ENCODE measurements around the gene MSX1. TPM values are rescaled to one million over a fixed set of nuclear protein-coding genes. Genes with fewer than 3 reads are reported as not detected.

MSX1 gene
- polyA plus RNA-seq, 2 of the 4 experiments (the other 2 are of a cell fraction): 2.2 to 2.8 TPM

DNA sequence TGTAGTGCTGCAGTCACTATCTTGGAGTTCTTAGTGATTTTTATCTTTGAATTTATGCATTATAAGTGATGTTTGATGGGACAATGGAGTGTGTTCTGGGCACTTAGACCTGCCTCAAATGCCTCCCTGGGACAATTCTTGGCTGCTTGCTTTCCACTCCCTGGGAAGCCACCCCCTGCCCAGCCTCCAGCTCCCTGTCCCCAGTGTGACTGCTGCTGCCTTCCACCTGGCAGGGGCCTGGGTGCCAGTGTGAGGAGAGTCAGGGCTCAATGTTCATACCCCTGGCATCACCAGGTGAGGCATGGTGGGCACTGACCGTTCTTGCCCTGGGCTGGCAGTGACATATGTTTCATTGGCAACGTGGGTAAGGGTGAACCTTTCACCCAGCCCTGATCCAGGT is 14.8 kb downstream of the MSX1 start:
- H3K4me3 ChIP-seq: no peak overlapping the region
- DNase-seq (ENCODE audit: low read depth in 1 of 2, low spot score in 1 of 2): no peak
- H3K4me1 ChIP-seq: peaks cover 6% of the 10 kb centered on the region; the same call in 1 of the 3 replicates
- ATAC-seq: no peak
- H3K27ac ChIP-seq: no peak overlapping the region
- TF ChIP-seq E2F6 (IDR thresholded peaks at IDR 0.05; ENCODE audit: borderline replicate concordance, low read depth): no peak
- no peak for TF ChIP-seq NFE2L2 (conservative IDR thresholded peaks at IDR 0.05; ENCODE audit: low read length)
- TF ChIP-seq HOXB5 (CRISPR knock-in tag; IDR thresholded peaks at IDR 0.05): no peak
- TF ChIP-seq SREBF2 (IDR thresholded peaks at IDR 0.05): no peak
- TF ChIP-seq EP300 (IDR thresholded peaks at IDR 0.05): no peak
- no peak for TF ChIP-seq EHF (CRISPR knock-in tag; IDR thresholded peaks at IDR 0.05)
- TF ChIP-seq, protein P1, sequence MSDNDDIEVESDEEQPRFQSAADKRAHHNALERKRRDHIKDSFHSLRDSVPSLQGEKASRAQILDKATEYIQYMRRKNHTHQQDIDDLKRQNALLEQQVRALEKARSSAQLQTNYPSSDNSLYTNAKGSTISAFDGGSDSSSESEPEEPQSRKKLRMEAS (IDR thresholded peaks at IDR 0.05): no peak
- no peak for TF ChIP-seq HOXA7 (CRISPR knock-in tag; IDR thresholded peaks at IDR 0.05)
- no peak for TF ChIP-seq CHD4 (IDR thresholded peaks at IDR 0.05; ENCODE audit: borderline replicate concordance)
- no peak for TF ChIP-seq RARB (CRISPR knock-in tag; IDR thresholded peaks at IDR 0.05)
- no peak for TF ChIP-seq POLR2A (IDR thresholded peaks at IDR 0.05; ENCODE audit: low read length)
- no peak for TF ChIP-seq POLR2AphosphoS2 (conservative IDR thresholded peaks at IDR 0.05; ENCODE audit: low read length)
- TF ChIP-seq BHLHE40 (IDR thresholded peaks at IDR 0.05; ENCODE audit: low read depth, low read length): no peak
- TF ChIP-seq REST (IDR thresholded peaks at IDR 0.05): no peak
- TF ChIP-seq EHMT2 (IDR thresholded peaks at IDR 0.05; ENCODE audit: low read depth): no peak
- no peak for TF ChIP-seq TFCP2L1 (CRISPR knock-in tag; IDR thresholded peaks at IDR 0.05)
- TF ChIP-seq KDM1A (IDR thresholded peaks at IDR 0.05; ENCODE audit: low read depth): no peak
- no peak for TF ChIP-seq KDM5A (IDR thresholded peaks at IDR 0.05)
- TF ChIP-seq ZNF302 (CRISPR knock-in tag; IDR thresholded peaks at IDR 0.05): no peak
- FAIRE-seq: no peak
- no peak overlapping the region for H3K4me2 ChIP-seq
- WGBS (ENCODE audit: missing lambda C conversion rate): 38% methylated on average over 2 of the region's 2 CpGs
- POLR2A ChIA-PET: no interaction called here
- no peaks in the 10 kb centered on the region for H3K9me3 ChIP-seq
- CTCF ChIA-PET: no interaction called here

DNA sequence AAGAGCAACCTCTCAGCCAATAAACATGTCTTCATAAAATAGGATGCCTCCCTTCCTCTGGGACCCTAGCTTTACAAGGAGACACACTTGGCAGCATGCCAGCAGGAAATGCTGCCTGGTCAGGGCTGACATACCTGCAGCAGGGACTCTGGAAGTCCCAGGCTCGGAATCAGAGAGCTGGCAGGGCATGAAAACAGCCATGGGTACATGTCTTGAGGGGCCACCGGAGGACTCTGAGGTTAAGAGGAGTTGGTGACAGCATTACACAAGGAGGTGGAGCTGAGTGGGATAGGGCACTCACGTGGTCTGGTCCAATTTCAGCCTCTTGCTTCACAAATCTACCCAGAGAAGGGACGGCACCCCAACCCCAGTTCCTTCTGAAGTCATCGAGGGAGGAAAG is 15.7 kb downstream of the MSX1 start:
- 34% methylated on average over 5 of the region's 5 CpGs for WGBS (ENCODE audit: missing lambda C conversion rate)
- no peaks in the 10 kb centered on the region for H3K9me3 ChIP-seq
- CTCF ChIA-PET: no interaction called here
- H3K4me1 ChIP-seq: peaks cover 6% of the 10 kb centered on the region; the same call in 1 of the 3 replicates
- TF ChIP-seq MAZ (IDR thresholded peaks at IDR 0.05; ENCODE audit: borderline replicate concordance, low read depth, low read length): no peak
- no peak for TF ChIP-seq ZNF302 (CRISPR knock-in tag; IDR thresholded peaks at IDR 0.05)
- no peak for TF ChIP-seq CHD4 (IDR thresholded peaks at IDR 0.05; ENCODE audit: borderline replicate concordance)
- TF ChIP-seq, protein P1 (IDR thresholded peaks at IDR 0.05): no peak
- TF ChIP-seq ZSCAN20 (CRISPR knock-in tag; IDR thresholded peaks at IDR 0.05): no peak
- TF ChIP-seq HEYL (CRISPR knock-in tag; IDR thresholded peaks at IDR 0.05): no peak
- no peak for TF ChIP-seq POLR2A (IDR thresholded peaks at IDR 0.05; ENCODE audit: low read length)
- no peak for TF ChIP-seq BCL3 (IDR thresholded peaks at IDR 0.05)
- TF ChIP-seq, protein P2, sequence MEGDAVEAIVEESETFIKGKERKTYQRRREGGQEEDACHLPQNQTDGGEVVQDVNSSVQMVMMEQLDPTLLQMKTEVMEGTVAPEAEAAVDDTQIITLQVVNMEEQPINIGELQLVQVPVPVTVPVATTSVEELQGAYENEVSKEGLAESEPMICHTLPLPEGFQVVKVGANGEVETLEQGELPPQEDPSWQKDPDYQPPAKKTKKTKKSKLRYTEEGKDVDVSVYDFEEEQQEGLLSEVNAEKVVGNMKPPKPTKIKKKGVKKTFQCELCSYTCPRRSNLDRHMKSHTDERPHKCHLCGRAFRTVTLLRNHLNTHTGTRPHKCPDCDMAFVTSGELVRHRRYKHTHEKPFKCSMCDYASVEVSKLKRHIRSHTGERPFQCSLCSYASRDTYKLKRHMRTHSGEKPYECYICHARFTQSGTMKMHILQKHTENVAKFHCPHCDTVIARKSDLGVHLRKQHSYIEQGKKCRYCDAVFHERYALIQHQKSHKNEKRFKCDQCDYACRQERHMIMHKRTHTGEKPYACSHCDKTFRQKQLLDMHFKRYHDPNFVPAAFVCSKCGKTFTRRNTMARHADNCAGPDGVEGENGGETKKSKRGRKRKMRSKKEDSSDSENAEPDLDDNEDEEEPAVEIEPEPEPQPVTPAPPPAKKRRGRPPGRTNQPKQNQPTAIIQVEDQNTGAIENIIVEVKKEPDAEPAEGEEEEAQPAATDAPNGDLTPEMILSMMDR (IDR thresholded peaks at IDR 0.05): no peak
- no peak for TF ChIP-seq JUNB (IDR thresholded peaks at IDR 0.05)
- no peak for TF ChIP-seq HDAC2 (IDR thresholded peaks at IDR 0.05)
- TF ChIP-seq CEBPB (IDR thresholded peaks at IDR 0.05): no peak
- no peak for TF ChIP-seq FOSL2 (IDR thresholded peaks at IDR 0.05)
- no peak for TF ChIP-seq FOSL2 (CRISPR knock-in tag; IDR thresholded peaks at IDR 0.05)
- no peak for TF ChIP-seq BHLHE40 (IDR thresholded peaks at IDR 0.05; ENCODE audit: low read depth, low read length)
- TF ChIP-seq JUN (IDR thresholded peaks at IDR 0.05): no peak
- no peak for ATAC-seq
- no peak overlapping the region for H3K27ac ChIP-seq
- no peak for DNase-seq (ENCODE audit: low read depth in 1 of 2, low spot score in 1 of 2)
- POLR2A ChIA-PET: no interaction called here
- no peak overlapping the region for H3K4me3 ChIP-seq
- H3K4me2 ChIP-seq: no peak overlapping the region
- no peak for FAIRE-seq

All from A549 (cell line).